ENCODE data around the gene C22orf23.

DNA sequence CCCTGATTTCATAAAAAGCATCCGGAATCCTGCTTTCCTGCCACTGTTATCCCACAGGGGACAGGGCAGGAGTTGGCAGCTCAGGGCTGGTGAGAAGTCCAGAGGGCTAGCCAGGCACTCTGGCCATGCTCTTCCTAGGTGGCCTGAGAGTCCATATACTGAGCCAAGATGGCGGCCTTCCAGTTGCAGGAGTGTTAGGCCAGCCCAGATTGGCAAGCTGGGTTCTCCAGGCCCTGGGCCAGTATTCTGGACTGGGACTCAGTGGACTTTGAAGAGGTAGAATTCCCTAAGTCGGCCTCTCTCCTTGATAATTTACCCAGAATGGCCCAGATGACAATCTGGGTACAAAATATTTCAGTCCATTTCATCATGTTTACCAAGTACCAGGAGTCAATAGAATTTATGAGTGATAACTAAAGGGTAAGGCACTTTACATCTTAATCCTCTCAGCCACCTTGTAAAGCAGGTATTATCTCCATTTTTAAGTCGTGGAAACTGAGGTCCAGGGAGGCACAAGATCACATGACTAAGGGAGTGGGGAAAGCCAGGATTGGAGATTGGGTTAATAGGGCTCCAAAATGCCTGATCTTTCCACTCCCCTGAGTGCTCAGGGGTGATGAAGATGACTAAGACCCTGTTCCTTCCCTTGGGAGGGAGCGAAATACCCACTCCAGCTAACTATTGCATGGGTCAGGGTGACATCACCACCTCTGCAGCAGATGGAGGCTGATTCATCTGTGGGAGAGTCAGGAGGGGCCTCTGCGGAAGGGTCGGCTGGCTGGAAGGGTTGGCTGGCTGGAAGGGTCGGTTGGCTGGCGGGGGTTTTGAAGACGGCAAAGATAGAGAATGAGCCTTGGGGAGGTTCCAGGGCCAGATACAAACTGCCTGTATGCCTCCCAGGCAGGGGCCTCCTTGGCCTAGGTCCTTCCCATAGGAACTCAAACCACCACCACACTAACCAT lies 48.5 kb downstream of the C22orf23 start:
- TF ChIP-seq CEBPB (IDR thresholded peaks at IDR 0.05) (peak in 1 of 2 experiments; percentile 39; a peak in 2 of 4 replicates), BHLHE40 (IDR thresholded peaks at IDR 0.05; ENCODE audit: low read depth, low read length) (no peak), POLR2A (IDR thresholded peaks at IDR 0.05; ENCODE audit: low read length) (no peak), RCOR1 (IDR thresholded peaks at IDR 0.05; ENCODE audit: low read depth, low read length) (no peak), MAFK (IDR thresholded peaks at IDR 0.05; ENCODE audit: partially characterized antibody) (no peak), CHD2 (IDR thresholded peaks at IDR 0.05; ENCODE audit: low read length, partially characterized antibody) (no peak), JUN (IDR thresholded peaks at IDR 0.05) (no peak; a peak in 1 of 5 replicates), RNF2 (IDR thresholded peaks at IDR 0.05; ENCODE audit: borderline replicate concordance, low read depth) (no peak), EHMT2 (IDR thresholded peaks at IDR 0.05; ENCODE audit: low read depth) (no peak)
- TF ChIP-seq, protein P1, sequence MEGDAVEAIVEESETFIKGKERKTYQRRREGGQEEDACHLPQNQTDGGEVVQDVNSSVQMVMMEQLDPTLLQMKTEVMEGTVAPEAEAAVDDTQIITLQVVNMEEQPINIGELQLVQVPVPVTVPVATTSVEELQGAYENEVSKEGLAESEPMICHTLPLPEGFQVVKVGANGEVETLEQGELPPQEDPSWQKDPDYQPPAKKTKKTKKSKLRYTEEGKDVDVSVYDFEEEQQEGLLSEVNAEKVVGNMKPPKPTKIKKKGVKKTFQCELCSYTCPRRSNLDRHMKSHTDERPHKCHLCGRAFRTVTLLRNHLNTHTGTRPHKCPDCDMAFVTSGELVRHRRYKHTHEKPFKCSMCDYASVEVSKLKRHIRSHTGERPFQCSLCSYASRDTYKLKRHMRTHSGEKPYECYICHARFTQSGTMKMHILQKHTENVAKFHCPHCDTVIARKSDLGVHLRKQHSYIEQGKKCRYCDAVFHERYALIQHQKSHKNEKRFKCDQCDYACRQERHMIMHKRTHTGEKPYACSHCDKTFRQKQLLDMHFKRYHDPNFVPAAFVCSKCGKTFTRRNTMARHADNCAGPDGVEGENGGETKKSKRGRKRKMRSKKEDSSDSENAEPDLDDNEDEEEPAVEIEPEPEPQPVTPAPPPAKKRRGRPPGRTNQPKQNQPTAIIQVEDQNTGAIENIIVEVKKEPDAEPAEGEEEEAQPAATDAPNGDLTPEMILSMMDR (IDR thresholded peaks at IDR 0.05): no peak
- TF ChIP-seq, protein P2, sequence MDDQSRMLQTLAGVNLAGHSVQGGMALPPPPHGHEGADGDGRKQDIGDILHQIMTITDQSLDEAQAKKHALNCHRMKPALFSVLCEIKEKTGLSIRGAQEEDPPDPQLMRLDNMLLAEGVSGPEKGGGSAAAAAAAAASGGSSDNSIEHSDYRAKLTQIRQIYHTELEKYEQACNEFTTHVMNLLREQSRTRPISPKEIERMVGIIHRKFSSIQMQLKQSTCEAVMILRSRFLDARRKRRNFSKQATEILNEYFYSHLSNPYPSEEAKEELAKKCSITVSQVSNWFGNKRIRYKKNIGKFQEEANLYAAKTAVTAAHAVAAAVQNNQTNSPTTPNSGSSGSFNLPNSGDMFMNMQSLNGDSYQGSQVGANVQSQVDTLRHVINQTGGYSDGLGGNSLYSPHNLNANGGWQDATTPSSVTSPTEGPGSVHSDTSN (IDR thresholded peaks at IDR 0.05): no peak
- TF ChIP-seq, protein P3, sequence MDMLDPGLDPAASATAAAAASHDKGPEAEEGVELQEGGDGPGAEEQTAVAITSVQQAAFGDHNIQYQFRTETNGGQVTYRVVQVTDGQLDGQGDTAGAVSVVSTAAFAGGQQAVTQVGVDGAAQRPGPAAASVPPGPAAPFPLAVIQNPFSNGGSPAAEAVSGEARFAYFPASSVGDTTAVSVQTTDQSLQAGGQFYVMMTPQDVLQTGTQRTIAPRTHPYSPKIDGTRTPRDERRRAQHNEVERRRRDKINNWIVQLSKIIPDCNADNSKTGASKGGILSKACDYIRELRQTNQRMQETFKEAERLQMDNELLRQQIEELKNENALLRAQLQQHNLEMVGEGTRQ (IDR thresholded peaks at IDR 0.05): peak; percentile 27; the same call in 1 of the 2 replicates
